Measurements from ENCODE around the gene NINL.
A peak's percentile ranks its signal among the peaks of the same experiment; 100 is the strongest.

The NINL gene

DNA sequence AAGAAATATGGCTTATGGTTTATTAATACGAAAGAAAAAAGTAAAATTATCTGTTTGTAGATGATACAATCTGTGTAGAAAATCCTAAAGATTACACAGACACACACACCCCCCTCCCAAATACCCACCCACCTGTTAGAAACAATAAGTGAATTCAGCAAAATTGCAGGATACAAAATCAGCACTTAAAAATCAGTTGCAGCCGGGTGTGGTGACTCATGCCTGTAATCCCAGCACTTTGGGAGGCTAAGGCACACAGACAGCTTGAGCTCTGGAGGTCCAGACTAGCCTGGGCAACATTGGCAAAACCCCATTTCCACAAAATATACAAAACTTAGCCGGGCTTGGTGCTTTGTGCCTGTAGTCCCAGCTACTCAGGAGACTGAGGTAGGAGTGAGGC, 42.3 kb downstream of the NINL start:
- TF ChIP-seq, protein P1, sequence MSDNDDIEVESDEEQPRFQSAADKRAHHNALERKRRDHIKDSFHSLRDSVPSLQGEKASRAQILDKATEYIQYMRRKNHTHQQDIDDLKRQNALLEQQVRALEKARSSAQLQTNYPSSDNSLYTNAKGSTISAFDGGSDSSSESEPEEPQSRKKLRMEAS (IDR thresholded peaks at IDR 0.05): no peak
- TF ChIP-seq, protein P2, sequence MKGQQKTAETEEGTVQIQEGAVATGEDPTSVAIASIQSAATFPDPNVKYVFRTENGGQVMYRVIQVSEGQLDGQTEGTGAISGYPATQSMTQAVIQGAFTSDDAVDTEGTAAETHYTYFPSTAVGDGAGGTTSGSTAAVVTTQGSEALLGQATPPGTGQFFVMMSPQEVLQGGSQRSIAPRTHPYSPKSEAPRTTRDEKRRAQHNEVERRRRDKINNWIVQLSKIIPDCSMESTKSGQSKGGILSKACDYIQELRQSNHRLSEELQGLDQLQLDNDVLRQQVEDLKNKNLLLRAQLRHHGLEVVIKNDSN (IDR thresholded peaks at IDR 0.05): no peak
- TF ChIP-seq FOXM1 (IDR thresholded peaks at IDR 0.05; ENCODE audit: borderline replicate concordance, low read depth) (no peak), CREB1 (IDR thresholded peaks at IDR 0.05; ENCODE audit: low read depth) (no peak), EGR1 (IDR thresholded peaks at IDR 0.05) (no peak), NFIC (IDR thresholded peaks at IDR 0.05) (no peak), ZBTB7A (IDR thresholded peaks at IDR 0.05; ENCODE audit: low read depth) (no peak), RAD21 (IDR thresholded peaks at IDR 0.05; ENCODE audit: low read depth) (no peak), CEBPB (IDR thresholded peaks at IDR 0.05) (no peak), TEAD4 (IDR thresholded peaks at IDR 0.05) (no peak), YY1 (IDR thresholded peaks at IDR 0.05; ENCODE audit: low read depth) (no peak), TCF12 (IDR thresholded peaks at IDR 0.05; ENCODE audit: low read depth) (no peak), TAF1 (IDR thresholded peaks at IDR 0.05; ENCODE audit: low read depth) (no peak), EP300 (IDR thresholded peaks at IDR 0.05; ENCODE audit: borderline replicate concordance) (no peak)
- TF ChIP-seq, protein P3, sequence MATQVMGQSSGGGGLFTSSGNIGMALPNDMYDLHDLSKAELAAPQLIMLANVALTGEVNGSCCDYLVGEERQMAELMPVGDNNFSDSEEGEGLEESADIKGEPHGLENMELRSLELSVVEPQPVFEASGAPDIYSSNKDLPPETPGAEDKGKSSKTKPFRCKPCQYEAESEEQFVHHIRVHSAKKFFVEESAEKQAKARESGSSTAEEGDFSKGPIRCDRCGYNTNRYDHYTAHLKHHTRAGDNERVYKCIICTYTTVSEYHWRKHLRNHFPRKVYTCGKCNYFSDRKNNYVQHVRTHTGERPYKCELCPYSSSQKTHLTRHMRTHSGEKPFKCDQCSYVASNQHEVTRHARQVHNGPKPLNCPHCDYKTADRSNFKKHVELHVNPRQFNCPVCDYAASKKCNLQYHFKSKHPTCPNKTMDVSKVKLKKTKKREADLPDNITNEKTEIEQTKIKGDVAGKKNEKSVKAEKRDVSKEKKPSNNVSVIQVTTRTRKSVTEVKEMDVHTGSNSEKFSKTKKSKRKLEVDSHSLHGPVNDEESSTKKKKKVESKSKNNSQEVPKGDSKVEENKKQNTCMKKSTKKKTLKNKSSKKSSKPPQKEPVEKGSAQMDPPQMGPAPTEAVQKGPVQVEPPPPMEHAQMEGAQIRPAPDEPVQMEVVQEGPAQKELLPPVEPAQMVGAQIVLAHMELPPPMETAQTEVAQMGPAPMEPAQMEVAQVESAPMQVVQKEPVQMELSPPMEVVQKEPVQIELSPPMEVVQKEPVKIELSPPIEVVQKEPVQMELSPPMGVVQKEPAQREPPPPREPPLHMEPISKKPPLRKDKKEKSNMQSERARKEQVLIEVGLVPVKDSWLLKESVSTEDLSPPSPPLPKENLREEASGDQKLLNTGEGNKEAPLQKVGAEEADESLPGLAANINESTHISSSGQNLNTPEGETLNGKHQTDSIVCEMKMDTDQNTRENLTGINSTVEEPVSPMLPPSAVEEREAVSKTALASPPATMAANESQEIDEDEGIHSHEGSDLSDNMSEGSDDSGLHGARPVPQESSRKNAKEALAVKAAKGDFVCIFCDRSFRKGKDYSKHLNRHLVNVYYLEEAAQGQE (IDR thresholded peaks at IDR 0.05; ENCODE audit: low read depth): no peak

DNA sequence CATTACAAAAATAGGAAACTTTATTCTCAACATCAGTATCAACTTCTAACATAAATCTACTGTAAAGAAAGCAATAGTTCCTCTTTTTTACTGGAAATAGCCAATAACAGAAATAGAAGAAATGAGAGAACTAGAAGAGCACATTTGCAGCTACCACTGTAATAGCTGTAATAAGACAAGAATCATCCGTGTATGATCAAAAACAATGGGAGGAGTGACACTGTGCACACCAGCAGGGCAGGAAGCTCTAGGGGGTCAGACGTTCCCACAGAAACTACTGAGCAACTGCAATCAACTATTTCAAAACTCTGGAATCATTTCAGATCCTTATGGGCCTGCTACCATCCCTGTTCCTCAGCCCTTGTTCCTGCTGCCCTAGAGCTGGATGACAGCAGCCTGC, 43.7 kb downstream of the NINL start:
- TF ChIP-seq TEAD4 (IDR thresholded peaks at IDR 0.05) (no peak; the same call in 1 of the 2 replicates), EP300 (IDR thresholded peaks at IDR 0.05; ENCODE audit: borderline replicate concordance) (peak; percentile 55; the same call in 1 of the 2 replicates), CEBPB (IDR thresholded peaks at IDR 0.05) (peak; percentile 68), EGR1 (IDR thresholded peaks at IDR 0.05) (no peak), TCF12 (IDR thresholded peaks at IDR 0.05; ENCODE audit: low read depth) (peak; percentile 62), CREB1 (IDR thresholded peaks at IDR 0.05; ENCODE audit: low read depth) (no peak), RAD21 (IDR thresholded peaks at IDR 0.05; ENCODE audit: low read depth) (no peak), ZBTB7A (IDR thresholded peaks at IDR 0.05; ENCODE audit: low read depth) (no peak), FOXM1 (IDR thresholded peaks at IDR 0.05; ENCODE audit: borderline replicate concordance, low read depth) (no peak), TAF1 (IDR thresholded peaks at IDR 0.05; ENCODE audit: low read depth) (no peak), NFIC (IDR thresholded peaks at IDR 0.05) (no peak), YY1 (IDR thresholded peaks at IDR 0.05; ENCODE audit: low read depth) (no peak)
- TF ChIP-seq, protein P3 (IDR thresholded peaks at IDR 0.05; ENCODE audit: low read depth): no peak
- TF ChIP-seq, protein P2 (IDR thresholded peaks at IDR 0.05): no peak
- TF ChIP-seq, protein P1 (IDR thresholded peaks at IDR 0.05): no peak

DNA sequence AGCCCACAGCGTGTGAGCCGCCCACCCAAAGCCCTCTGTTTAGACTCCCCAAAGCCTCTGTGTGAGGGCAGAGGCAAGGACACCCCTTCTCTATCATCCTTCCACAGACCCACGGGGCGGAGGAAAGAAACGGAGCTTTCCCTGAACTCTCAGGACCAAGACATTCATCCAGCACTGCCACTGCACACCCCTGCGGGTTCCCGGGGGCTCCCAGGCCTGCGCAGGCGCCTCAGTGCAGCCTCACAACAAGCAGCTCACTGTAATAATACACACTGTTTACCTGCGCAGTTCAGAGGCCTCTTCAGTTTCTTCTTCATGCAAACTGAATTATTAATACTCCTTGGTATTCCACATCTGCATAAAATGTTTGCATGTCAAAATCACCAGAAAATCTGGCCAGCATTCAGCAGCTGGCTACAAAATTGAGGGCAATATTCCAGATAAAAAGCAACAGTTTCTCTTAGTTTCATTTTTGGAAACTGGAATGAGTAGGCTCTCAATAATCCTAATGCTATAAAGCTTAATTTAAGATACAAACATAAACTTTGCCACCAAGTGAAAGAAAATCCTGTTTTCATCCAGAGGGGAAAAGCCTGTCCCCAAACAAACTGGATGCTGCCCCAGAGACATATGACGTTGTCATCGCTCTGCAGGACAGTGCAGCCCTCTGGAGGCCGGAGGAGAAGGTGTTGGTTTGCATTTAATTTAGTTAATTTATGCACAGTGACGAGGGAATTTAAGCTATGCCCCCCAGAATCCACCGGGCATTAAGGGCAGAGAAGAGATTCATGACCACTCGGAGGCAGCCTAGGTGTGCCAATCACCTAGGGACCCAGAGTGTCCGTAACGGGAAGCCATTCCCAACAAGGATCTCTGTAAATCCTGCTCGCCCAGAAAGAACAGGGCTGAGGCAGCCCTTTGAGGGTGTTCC, 45.3 kb downstream of the NINL start:
- TF ChIP-seq EP300 (IDR thresholded peaks at IDR 0.05; ENCODE audit: borderline replicate concordance) (no peak), EGR1 (IDR thresholded peaks at IDR 0.05) (no peak), RAD21 (IDR thresholded peaks at IDR 0.05; ENCODE audit: low read depth) (peak; percentile 51), TCF12 (IDR thresholded peaks at IDR 0.05; ENCODE audit: low read depth) (0 out of 2 replicates have a peak, but pooled peaks have one; percentile 19)

DNA sequence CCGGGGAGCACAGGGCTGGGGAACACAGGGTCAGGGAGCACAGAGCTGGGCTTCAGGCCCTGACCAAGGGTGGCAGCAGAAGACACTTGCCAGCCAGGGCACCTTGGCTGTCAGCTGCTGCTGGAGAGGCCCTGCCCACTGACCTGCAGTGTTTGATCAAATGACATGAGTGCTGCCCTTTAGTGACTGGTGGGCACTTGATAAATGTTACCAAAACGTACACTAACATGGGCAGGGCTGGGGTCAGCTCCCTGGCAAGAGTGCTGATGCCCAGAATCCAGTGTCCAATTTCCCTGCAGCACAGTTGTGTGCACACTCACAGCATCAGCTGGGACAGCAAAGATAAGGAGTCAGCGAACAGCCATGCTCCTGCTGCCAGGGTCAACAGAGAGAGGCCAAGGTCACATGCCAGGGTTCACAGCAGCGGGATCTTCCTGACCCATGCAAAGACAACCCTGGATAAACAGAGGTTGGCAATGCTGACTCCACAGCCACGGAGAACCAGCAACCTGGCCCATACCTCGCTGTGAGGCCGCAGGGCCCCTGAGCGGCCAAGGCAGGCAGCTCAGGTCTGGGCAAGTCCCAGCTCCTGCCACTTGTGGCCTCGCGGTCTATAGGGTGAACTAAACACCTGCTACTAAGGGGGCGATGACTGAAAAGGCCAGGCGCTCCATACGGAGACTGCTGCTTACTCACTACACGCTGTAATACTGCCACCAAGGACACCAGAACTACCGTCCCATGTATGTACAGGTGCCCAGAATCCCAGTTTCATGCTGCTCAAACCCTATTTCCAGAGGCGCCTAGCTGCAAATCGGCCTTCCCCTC, 46.3 kb downstream of the NINL start:
- TF ChIP-seq CREB1 (IDR thresholded peaks at IDR 0.05; ENCODE audit: low read depth): no peak
- TF ChIP-seq YY1 (IDR thresholded peaks at IDR 0.05; ENCODE audit: low read depth): no peak
- TF ChIP-seq NFIC (IDR thresholded peaks at IDR 0.05): no peak
- TF ChIP-seq, protein P3 (IDR thresholded peaks at IDR 0.05; ENCODE audit: low read depth): no peak
- no peak for TF ChIP-seq FOXM1 (IDR thresholded peaks at IDR 0.05; ENCODE audit: borderline replicate concordance, low read depth)
- TF ChIP-seq TAF1 (IDR thresholded peaks at IDR 0.05; ENCODE audit: low read depth): no peak
- TF ChIP-seq, protein P1 (IDR thresholded peaks at IDR 0.05): no peak
- TF ChIP-seq, protein P2 (IDR thresholded peaks at IDR 0.05): no peak
- TF ChIP-seq TEAD4 (IDR thresholded peaks at IDR 0.05): no peak
- no peak for TF ChIP-seq TCF12 (IDR thresholded peaks at IDR 0.05; ENCODE audit: low read depth)

Data from Ishikawa (cell line).